Activated naive CD8-positive, alpha-beta T cell treated with anti-CD3 and anti-CD28 coated beads, Interleukin-2, amount 50 U/mL, for 24 hours (primary cell): Measurements from ENCODE around the gene VDAC1.

Source experiments
- ATAC-seq: fragments of 150-1000 bp; cut with Tn5 transposase; one replicate; pipeline ENCODE4 v1.10.0; 2021
- DNase-seq: peaks from one replicate; pipeline ENCODE4 v3.0.0; 2021
- H3K27ac Mint-ChIP-seq: one replicate; pipeline ENCODE4 v1.8.0; 2021; ENCODE audit warnings: mild to moderate bottlenecking, mixed read lengths
- H3K27me3 Mint-ChIP-seq: one replicate; pipeline ENCODE4 v1.8.0; 2021; ENCODE audit warnings: mixed read lengths
- H3K36me3 Mint-ChIP-seq: one replicate; pipeline ENCODE4 v1.8.0; 2021; ENCODE audit warnings: low read depth, mixed read lengths
- H3K4me1 Mint-ChIP-seq: one replicate; pipeline ENCODE4 v1.8.0; 2021; ENCODE audit warnings: mixed read lengths
- H3K4me3 Mint-ChIP-seq: one replicate; pipeline ENCODE4 v1.8.0; 2021; ENCODE audit warnings: mild to moderate bottlenecking, moderate library complexity, mixed read lengths
- H3K9me3 Mint-ChIP-seq: one replicate; pipeline ENCODE4 v1.8.0; 2021; ENCODE audit warnings: mixed read lengths

VDAC1 gene, protein sequence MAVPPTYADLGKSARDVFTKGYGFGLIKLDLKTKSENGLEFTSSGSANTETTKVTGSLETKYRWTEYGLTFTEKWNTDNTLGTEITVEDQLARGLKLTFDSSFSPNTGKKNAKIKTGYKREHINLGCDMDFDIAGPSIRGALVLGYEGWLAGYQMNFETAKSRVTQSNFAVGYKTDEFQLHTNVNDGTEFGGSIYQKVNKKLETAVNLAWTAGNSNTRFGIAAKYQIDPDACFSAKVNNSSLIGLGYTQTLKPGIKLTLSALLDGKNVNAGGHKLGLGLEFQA

GRCh38 chr5:134004626-134005416 lies at the start of gene VDAC1:
VDAC1 (minus strand) TSS chr5:134004975; CDS start chr5:133993012, 11,963 bp downstream.
- Mint-ChIP-seq H3K4me3 (peak within 1 kb of the TSS; percentile 94), H3K27me3 (no peaks in the 10 kb centered on the region), H3K4me1 (peaks cover 52% of the 10 kb centered on the region), H3K27ac (peak within 1 kb of the TSS; percentile 99), H3K9me3 (no peaks in the 10 kb centered on the region), H3K36me3 (peaks cover 38% of the 10 kb centered on the region)
- peak; percentile 76 for ATAC-seq
- peak; percentile 88 for DNase-seq

DNA sequence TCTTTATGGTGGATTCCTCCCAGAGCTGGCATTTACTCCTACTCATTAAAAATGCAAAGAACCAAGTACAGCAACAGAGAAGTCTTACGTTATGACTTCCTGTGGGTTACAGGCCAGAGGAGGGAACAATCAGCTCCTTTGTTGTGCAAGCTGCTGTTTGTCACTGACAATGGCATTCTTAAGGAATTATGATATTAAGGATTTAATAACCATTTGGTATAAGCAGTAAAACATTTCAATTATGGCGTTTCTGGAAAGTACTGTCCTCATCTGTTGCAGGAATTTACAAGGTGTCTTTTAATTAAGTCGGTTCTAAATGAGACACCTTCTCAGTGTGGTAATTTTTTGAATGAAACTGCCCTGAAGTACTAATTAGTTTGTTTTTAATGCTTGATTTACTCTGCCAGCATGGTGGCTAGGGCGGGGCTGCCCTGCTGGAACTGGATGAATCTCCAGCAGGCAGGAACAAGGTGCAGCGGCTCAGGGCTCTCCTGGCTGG lies 49.1 kb upstream of the VDAC1 start:
- no peaks in the 10 kb centered on the region for H3K36me3 Mint-ChIP-seq
- peak overlapping the region; percentile 4 for H3K4me3 Mint-ChIP-seq
- H3K4me1 Mint-ChIP-seq = peaks cover 45% of the 10 kb centered on the region
- ATAC-seq (peak; percentile 68), DNase-seq (no peak)
- H3K9me3 Mint-ChIP-seq = no peaks in the 10 kb centered on the region
- H3K27me3 Mint-ChIP-seq = no peaks in the 10 kb centered on the region
- no peak overlapping the region for H3K27ac Mint-ChIP-seq

- no peak for ATAC-seq
- no peaks in the 10 kb centered on the region for H3K9me3 Mint-ChIP-seq
- H3K4me1 Mint-ChIP-seq = peaks cover 43% of the 10 kb centered on the region
- DNase-seq = no peak
- H3K36me3 Mint-ChIP-seq = no peaks in the 10 kb centered on the region
- no peaks in the 10 kb centered on the region for H3K27me3 Mint-ChIP-seq
- peak overlapping the region; percentile 4 for H3K4me3 Mint-ChIP-seq
- H3K27ac Mint-ChIP-seq = no peak overlapping the region
Measured at GRCh38 chr5:134053314-134053839, 48.6 kb upstream of the VDAC1 start.

DNA sequence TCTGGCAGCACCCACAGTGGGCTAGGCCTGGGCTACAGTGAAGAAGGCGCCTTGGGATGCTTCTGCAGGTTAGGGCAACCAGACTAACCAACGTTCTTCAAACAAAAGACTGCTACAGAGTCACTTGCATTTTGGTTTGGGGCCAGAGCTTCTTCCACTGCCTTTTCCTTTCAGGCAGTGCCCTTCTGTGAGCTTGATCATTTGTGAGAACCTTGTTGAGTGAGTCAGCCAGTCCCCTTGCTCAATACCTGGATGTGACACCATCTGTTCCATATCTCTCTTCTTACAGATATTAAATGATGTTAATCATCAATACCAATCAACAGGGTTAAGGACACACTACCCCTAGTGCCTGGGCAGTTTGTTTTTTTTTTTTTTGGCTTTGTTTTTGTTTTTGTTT lies 46.5 kb upstream of the VDAC1 start:
- Mint-ChIP-seq H3K4me3 (no peak overlapping the region), H3K36me3 (no peaks in the 10 kb centered on the region), H3K4me1 (peaks cover 43% of the 10 kb centered on the region), H3K27me3 (no peaks in the 10 kb centered on the region), H3K9me3 (no peaks in the 10 kb centered on the region), H3K27ac (no peak overlapping the region)
- DNase-seq (no peak), ATAC-seq (peak; percentile 72)

DNA sequence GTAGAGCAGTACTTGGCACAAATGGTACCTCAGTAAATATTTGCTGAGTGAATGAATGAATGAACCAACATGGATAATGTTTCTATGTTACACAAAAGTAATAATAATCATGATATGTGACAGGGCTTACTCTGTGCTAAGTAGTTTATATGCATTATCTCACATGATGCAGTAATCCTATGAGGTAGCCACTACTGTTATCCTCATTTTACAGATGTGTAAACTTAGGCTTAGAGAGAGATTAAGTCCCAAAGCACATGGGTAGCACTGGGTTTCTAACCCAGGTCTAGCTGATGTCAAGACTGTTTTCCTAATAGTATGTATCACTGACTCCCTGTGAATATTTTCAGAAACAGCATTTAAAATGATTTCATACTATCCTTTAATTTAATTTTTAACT lies 44.1 kb upstream of the VDAC1 start:
- Mint-ChIP-seq H3K9me3 (no peaks in the 10 kb centered on the region), H3K36me3 (no peaks in the 10 kb centered on the region), H3K4me3 (no peak overlapping the region), H3K27ac (no peak overlapping the region), H3K27me3 (no peaks in the 10 kb centered on the region), H3K4me1 (peaks cover 40% of the 10 kb centered on the region)
- ATAC-seq (no peak), DNase-seq (no peak)

DNA sequence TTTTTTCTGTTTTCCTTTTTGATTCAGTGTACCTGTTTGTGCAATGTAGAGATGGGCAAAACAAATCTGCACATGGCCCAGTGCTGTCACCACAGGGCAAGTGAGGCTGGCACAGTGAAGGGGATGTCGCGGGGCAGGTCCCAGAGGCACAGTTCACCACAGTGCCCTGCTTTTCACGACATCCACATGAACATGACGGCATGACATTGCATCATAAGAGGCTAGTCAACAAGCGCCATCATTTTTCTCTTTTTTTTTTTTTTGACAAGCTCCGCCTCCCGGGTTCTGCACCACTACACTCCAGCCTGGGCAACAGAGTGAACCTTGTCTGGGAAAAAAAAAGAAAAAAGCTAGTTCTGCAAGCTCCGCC lies 42.9 kb upstream of the VDAC1 start:
- Mint-ChIP-seq H3K36me3 (no peaks in the 10 kb centered on the region), H3K9me3 (no peaks in the 10 kb centered on the region), H3K4me1 (peaks cover 31% of the 10 kb centered on the region), H3K27me3 (no peaks in the 10 kb centered on the region), H3K27ac (no peak overlapping the region), H3K4me3 (no peak overlapping the region)
- ATAC-seq (no peak), DNase-seq (no peak)

GRCh38 chr5:134046801-134047686 lies 42.3 kb upstream of the VDAC1 start:
- no peak for ATAC-seq
- H3K27me3 Mint-ChIP-seq = no peaks in the 10 kb centered on the region
- no peak overlapping the region for H3K4me3 Mint-ChIP-seq
- no peaks in the 10 kb centered on the region for H3K36me3 Mint-ChIP-seq
- peaks cover 31% of the 10 kb centered on the region for H3K4me1 Mint-ChIP-seq
- H3K9me3 Mint-ChIP-seq = no peaks in the 10 kb centered on the region
- DNase-seq = no peak
- H3K27ac Mint-ChIP-seq = no peak overlapping the region

DNA sequence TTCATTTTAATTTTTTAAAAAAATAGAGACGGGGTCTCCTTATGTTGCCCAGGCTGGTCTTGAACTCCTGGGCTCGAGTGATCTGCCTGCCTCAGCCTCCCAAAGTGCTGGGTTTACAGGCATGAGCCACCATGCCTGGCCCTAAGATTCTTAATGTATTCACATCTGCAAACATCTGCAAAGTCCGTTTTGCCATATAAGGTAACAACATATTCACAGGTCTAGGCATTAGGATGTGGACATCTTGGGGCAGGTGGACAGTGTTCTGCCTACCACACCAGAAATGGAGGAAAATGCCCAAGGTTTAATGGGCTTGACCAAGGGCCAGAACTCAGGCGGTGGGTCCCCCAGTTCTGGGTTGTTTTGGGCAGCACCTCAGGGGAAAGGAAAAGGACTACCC lies 41.6 kb upstream of the VDAC1 start:
- H3K27me3 Mint-ChIP-seq = no peaks in the 10 kb centered on the region
- H3K4me1 Mint-ChIP-seq = peaks cover 30% of the 10 kb centered on the region
- H3K4me3 Mint-ChIP-seq = no peak overlapping the region
- H3K9me3 Mint-ChIP-seq = no peaks in the 10 kb centered on the region
- ATAC-seq (no peak), DNase-seq (no peak)
- H3K27ac Mint-ChIP-seq = no peak overlapping the region
- H3K36me3 Mint-ChIP-seq = no peaks in the 10 kb centered on the region

GRCh38 chr5:134043793-134044792 lies 39.3 kb upstream of the VDAC1 start:
- Mint-ChIP-seq H3K4me1 (peaks cover 37% of the 10 kb centered on the region), H3K36me3 (no peaks in the 10 kb centered on the region), H3K27me3 (no peaks in the 10 kb centered on the region), H3K4me3 (no peak overlapping the region), H3K9me3 (no peaks in the 10 kb centered on the region), H3K27ac (no peak overlapping the region)
- DNase-seq (no peak), ATAC-seq (no peak)

- ATAC-seq = no peak
- no peak overlapping the region for H3K4me3 Mint-ChIP-seq
- H3K4me1 Mint-ChIP-seq = peaks cover 39% of the 10 kb centered on the region
- H3K36me3 Mint-ChIP-seq = no peaks in the 10 kb centered on the region
- no peaks in the 10 kb centered on the region for H3K27me3 Mint-ChIP-seq
- DNase-seq = peak; percentile 16
- no peak overlapping the region for H3K27ac Mint-ChIP-seq
- no peaks in the 10 kb centered on the region for H3K9me3 Mint-ChIP-seq
Measured at GRCh38 chr5:134041570-134042411, 37.0 kb upstream of the VDAC1 start.

- Mint-ChIP-seq H3K27ac (no peak overlapping the region), H3K27me3 (no peaks in the 10 kb centered on the region), H3K4me1 (peaks cover 33% of the 10 kb centered on the region)
Measured at GRCh38 chr5:134038138-134038537, 33.4 kb upstream of the VDAC1 start.

GRCh38 chr5:134037160-134037559 lies 32.4 kb upstream of the VDAC1 start:
- no peak for ATAC-seq
- no peak for DNase-seq
- Mint-ChIP-seq H3K4me1 (peaks cover 27% of the 10 kb centered on the region), H3K27ac (no peak overlapping the region), H3K4me3 (no peak overlapping the region), H3K36me3 (no peaks in the 10 kb centered on the region), H3K27me3 (no peaks in the 10 kb centered on the region), H3K9me3 (no peaks in the 10 kb centered on the region)

More at GRCh38 chr5:134038138-134038537, 33.4 kb upstream of the VDAC1 start:
- ATAC-seq (no peak), DNase-seq (no peak)
- no peak overlapping the region for H3K4me3 Mint-ChIP-seq
- no peaks in the 10 kb centered on the region for H3K36me3 Mint-ChIP-seq
- H3K9me3 Mint-ChIP-seq = no peaks in the 10 kb centered on the region

DNA sequence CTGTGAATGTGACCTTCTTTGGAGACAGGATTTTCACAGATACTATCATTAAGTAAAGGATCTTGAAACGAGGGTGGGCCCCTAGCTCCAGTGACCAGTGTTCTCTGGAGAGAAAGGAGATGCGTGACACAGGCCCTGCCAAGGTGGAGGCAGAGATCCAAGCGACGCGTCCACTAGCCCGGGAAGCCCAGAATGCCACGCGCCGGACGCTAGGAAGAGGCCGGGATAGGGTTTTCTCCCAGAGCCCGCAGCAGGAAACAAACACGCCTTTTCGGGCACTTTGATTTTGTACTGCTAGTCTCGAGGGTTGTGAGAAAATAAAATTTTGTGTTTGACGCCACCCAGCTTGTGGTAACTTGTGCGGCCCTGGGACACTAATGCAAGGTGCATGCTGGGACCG lies 29.6 kb upstream of the VDAC1 start:
- no peak for ATAC-seq
- Mint-ChIP-seq H3K4me3 (no peak overlapping the region), H3K27ac (no peak overlapping the region), H3K4me1 (peaks cover 5% of the 10 kb centered on the region), H3K36me3 (no peaks in the 10 kb centered on the region), H3K9me3 (no peaks in the 10 kb centered on the region), H3K27me3 (no peaks in the 10 kb centered on the region)
- DNase-seq = no peak
